B cell (primary cell): ENCODE measurements around the gene MRPL32.

ENCODE experiments used
- CTCF ChIP-seq: fragments of 200-600 bp; IDR thresholded peaks from one replicate; pipeline ENCODE4 v1.8.0; 2022; ENCODE audit warnings: antibody characterized with exemption, mild to moderate bottlenecking
- EZH2 ChIP-seq: IDR thresholded peaks from 2 replicates; pipeline ENCODE4 v1.6.1; 2012; ENCODE audit warnings: borderline replicate concordance, low read depth, mild to moderate bottlenecking, moderate library complexity, low read length; ENCODE audit not compliant: insufficient read depth, poor library complexity, severe bottlenecking

DNA sequence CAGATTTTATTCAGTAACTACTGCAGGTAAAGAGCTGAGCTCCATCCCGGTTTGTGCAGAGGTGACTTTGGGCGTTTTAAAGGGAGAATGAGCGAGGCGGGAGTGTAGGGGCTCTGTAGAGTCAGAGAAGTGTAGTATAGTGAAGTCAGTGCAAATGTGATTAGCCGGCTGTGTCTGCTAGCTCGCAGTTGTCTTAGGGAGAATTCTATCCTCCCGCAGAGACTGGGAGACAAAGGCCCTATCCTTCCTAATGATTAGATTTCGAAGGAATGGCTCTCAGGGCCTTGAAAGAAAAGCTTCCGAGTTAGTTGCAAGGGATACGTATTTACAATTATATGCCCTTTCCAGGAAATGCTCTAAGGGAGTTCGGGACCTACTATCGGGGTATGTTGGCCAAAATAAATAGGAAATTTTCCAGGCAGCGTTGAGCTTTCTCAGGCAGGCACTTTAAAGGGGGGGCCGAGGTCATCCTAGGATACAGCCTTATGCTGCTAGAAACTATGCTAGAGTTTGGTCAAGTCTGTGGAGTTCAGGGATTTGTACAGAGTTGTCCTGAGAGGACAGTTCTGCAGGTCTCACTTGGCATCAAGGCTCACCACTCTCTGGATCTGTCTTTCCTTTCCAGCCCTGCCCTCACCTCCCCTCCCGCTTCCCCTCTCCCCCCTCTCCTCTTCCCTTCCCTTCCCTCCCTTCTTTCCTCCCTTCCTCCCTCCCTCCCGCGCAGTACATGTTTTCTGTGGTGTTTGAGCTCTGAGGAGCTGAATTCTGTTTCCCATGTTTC, 825 bp downstream of the MRPL32 start:
- TF ChIP-seq CTCF (no peak), EZH2 (no peak)
